ENCODE data around the gene CLIC1.

DNA sequence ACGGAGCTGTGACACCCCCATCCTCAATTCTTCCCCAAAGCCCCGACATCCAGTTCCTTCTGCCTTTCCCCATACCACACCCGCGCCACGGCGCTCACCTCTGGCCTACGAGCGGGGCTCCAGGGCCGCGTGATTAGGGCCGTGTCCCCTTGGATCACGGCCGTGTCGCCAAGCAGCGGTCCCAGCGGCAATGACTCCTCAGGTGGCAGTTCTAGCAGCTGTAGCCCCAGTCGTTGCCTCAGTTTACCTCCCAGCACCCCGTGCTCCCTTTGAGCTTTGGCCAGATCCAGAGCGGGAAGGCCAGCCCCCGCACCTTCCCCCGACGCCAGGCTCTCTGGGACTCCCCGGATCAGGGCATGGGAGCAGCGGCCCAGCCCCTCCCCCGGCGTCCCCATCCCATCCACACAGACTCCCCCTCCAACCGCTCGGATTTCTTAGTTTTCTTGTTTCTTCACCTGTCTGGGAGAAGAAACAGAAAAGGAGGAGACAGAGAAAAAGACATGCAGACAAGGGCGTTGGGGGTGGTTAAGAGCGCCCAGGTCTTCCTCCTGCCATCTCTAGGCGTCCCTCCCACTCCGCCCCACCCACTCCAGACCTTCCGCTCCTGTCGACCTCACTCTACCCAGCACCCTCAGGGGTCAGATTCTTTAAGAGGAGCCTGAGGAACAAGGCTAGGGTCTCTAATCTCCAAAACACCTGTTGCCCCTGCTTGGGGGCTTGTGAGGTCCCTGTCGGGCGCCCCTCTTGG lies 7.4 kb downstream of the CLIC1 start, which contains the start of gene DDAH2:
- TF ChIP-seq, protein P1, sequence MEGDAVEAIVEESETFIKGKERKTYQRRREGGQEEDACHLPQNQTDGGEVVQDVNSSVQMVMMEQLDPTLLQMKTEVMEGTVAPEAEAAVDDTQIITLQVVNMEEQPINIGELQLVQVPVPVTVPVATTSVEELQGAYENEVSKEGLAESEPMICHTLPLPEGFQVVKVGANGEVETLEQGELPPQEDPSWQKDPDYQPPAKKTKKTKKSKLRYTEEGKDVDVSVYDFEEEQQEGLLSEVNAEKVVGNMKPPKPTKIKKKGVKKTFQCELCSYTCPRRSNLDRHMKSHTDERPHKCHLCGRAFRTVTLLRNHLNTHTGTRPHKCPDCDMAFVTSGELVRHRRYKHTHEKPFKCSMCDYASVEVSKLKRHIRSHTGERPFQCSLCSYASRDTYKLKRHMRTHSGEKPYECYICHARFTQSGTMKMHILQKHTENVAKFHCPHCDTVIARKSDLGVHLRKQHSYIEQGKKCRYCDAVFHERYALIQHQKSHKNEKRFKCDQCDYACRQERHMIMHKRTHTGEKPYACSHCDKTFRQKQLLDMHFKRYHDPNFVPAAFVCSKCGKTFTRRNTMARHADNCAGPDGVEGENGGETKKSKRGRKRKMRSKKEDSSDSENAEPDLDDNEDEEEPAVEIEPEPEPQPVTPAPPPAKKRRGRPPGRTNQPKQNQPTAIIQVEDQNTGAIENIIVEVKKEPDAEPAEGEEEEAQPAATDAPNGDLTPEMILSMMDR (IDR thresholded peaks at IDR 0.05): no peak
- TF ChIP-seq EZH2 (IDR thresholded peaks at IDR 0.05) (no peak), EZH2phosphoT487 (IDR thresholded peaks at IDR 0.05) (no peak)

Data from neural progenitor cell (in vitro differentiated cells).